IPS-NIHi7 (cell line): ENCODE results near the gene POLDIP2.

Experiments
- DNase-seq: peaks from one replicate; pipeline ENCODE4 v3.0.0; 2012; ENCODE audit warnings: mixed read lengths; ENCODE audit errors: extremely low spot score

The POLDIP2 gene

GRCh38 chr17:28390563-28390962 lies 33.2 kb upstream of the POLDIP2 start:
- DNase-seq = no peak

DNA sequence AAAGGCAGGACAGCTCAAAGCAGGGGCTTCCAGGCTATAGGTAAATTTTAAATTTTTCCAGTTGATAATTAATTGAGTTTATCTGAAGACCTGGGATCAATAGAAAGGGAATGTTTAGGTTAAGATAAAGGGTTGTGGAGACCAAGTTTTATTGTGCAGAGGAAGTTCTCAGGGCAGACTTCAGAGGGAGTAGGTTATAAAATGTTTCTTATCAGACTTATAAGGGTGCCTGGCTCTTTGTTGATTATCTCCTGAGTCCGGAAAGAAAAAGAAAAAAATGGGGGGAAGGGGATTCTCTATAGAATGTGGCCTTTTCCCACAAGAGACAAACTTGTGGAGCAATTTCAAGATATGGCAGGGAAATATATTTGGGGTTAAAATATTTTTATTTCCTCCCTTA lies 32.8 kb upstream of the POLDIP2 start:
- DNase-seq = no peak

DNA sequence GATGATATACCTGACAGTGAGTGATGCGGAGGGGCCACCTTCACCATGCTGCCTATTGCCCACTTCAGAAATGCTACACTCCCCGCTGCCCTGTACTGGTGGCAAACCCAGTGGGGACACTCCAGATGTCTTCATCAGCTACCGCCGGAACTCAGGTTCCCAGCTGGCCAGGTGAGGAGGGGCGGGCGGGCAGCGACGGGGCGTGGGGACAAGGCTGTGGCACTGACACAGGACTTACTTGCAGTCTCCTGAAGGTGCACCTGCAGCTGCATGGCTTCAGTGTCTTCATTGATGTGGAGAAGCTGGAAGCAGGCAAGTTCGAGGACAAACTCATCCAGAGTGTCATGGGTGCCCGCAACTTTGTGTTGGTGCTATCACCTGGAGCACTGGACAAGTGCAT lies 30.8 kb upstream of the POLDIP2 start:
- no peak for DNase-seq

- DNase-seq = no peak
Observed at GRCh38 chr17:28386391-28386790, 29.1 kb upstream of the POLDIP2 start.

- DNase-seq = no peak
Observed at GRCh38 chr17:28385406-28385805, 28.1 kb upstream of the POLDIP2 start.

DNA sequence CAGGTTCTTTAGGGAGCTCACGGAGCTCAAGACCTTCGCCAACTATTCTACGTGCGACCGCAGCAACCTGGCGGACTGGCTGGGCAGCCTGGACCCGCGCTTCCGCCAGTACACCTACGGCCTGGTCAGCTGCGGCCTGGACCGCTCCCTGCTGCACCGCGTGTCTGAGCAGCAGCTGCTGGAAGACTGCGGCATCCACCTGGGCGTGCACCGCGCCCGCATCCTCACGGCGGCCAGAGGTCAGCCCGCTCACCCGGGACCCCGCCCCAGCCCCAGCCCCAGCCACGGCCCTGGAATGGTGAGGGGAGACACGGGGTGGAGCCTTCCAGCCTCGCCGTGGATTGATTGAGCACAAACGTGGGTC lies 27.7 kb upstream of the POLDIP2 start:
- DNase-seq = no peak

GRCh38 chr17:28384281-28385036 lies 27.1 kb upstream of the POLDIP2 start:
- DNase-seq = peak; percentile 35

DNA sequence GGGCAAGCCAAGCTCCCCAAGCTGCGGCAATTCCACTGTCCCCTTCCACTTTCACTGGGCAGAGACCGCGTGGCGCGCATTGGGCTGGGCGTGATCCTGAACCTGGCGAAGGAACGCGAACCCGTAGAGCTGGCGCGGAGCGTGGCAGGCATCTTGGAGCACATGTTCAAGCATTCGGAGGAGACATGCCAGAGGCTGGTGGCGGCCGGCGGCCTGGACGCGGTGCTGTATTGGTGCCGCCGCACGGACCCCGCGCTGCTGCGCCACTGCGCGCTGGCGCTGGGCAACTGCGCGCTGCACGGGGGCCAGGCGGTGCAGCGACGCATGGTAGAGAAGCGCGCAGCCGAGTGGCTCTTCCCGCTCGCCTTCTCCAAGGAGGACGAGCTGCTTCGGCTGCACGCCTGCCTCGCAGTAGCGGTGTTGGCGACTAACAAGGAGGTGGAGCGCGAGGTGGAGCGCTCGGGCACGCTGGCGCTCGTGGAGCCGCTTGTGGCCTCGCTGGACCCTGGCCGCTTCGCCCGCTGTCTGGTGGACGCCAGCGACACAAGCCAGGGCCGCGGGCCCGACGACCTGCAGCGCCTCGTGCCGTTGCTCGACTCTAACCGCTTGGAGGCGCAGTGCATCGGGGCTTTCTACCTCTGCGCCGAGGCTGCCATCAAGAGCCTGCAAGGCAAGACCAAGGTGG lies 24.0 kb upstream of the POLDIP2 start:
- peak; percentile 76 for DNase-seq

- no peak for DNase-seq
Observed at GRCh38 chr17:28379814-28380801, 22.8 kb upstream of the POLDIP2 start.

DNA sequence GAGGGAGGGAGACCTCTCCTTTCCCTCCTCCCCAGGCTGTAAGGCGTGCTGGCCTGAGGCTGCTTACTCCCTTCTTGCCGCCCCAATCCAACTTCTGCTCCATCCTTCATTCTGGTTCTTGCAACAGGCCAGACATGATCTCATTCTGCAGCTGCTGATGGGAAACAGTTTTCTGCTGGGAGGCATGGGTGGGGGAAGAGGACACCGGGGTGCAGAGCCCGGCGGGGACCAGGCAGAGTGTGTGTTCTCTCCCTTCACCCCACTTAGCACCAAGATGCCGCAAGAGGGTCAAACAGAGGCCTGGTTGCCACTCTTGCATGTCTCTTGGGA lies 15.6 kb upstream of the POLDIP2 start:
- DNase-seq = no peak

GRCh38 chr17:28372203-28372944 lies 15.0 kb upstream of the POLDIP2 start:
- no peak for DNase-seq

GRCh38 chr17:28371245-28372202 lies 14.2 kb upstream of the POLDIP2 start, which contains the start of gene SARM1:
TSS of gene SARM1 (plus strand) at chr17:28371694. CDS start at chr17:28372033, 339 bp downstream.
- DNase-seq = peak; percentile 97

GRCh38 chr17:28370744-28371103 lies 13.4 kb upstream of the POLDIP2 start:
- no peak for DNase-seq

- DNase-seq = peak; percentile 68
Observed at GRCh38 chr17:28370035-28370743, 12.9 kb upstream of the POLDIP2 start, which contains the start of gene VTN. TSS of gene VTN (minus strand) at chr17:28370307. CDS start at chr17:28370203, 104 bp downstream.

DNA sequence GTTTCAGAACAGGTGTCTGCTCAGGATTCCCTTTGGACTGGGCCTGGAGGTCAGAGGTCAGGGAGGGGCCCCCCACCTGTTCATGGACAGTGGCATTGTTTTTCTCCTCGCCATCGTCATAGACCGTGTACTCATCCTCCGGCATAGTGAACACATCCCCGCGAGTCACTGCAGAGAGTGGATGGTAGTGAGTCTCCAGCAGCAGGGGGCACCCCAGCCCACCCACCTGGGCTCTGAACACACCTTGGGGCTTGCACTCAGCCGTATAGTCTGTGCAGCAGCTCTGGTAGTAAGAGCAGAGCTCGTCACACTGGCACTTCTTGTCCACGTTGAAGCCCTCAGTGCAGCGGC lies 12.3 kb upstream of the POLDIP2 start:
- no peak for DNase-seq

DNA sequence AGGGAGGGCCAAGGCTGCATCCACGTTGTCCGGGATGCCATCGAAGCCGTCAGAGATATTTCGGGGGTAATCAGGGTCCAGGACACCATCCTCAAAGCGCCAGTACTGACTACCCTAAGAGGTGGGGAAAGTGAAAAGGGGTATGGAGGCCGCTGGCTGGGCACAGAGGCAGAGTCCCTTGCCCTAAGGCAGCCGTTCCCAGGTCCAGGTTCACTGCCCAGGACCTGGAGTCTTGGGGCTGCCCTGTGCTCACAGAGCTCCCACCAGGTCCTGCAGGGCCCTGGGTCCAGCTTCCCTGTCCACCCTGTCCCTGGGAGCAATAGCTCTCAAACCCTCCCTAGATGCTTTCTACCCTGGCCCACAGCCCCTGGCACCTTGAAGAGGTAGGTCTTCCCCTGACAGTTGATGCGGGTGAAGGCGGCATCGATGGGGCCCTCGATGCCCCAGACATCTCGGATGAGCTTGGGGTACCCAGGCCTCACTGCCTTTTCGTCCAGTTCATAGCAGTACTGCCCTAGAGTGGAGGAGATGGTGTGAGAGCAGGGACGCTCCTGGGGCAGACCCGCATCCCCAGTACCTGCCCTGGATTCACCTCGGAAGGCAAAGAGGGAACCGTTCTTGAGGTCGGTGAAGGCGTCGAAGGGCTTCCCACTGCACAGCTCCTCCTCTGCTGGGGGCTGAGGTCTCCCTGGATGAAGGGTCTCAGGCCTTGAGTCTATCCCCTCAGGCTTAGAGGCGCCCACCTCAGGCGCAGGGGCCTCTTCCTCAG lies 11.8 kb upstream of the POLDIP2 start:
- DNase-seq = no peak

- no peak for DNase-seq
Observed at GRCh38 chr17:28368306-28368831, 11.0 kb upstream of the POLDIP2 start.

GRCh38 chr17:28367641-28368305 lies 10.4 kb upstream of the POLDIP2 start:
- DNase-seq = no peak
